ENCODE results near the gene REM2. TPM values are rescaled to one million over a fixed set of nuclear protein-coding genes. Genes with fewer than 3 reads are reported as not detected.
"Not testable (repeated sequence)": the region's sequence is repeated elsewhere in the genome, so short reads cannot be mapped to it uniquely, and the experiment has no call there.

The REM2 gene
- total RNA-seq, 1 experiment from 2014 or later = 1.2 TPM

GRCh38 chr14:22856428-22856827, 26.6 kb upstream of the REM2 start:
- Mint-ChIP-seq H3K4me1 (peaks cover 4% of the 10 kb centered on the region in 2 experiments), H3K27me3 (ENCODE audit: low read depth) (no peaks in the 10 kb centered on the region), H3K36me3 (ENCODE audit: insufficient read depth in 1 of 3, low read depth in 3 of 3) (no peaks in the 10 kb centered on the region), H3K27ac (no peak overlapping the region), H3K9me3 (peaks cover 0 to 3% of the 10 kb centered on the region in 2 experiments; a peak in 2 of 5 replicates), H3K4me3 (no peak overlapping the region)
- Histone ChIP-seq H3K27ac (ENCODE audit: insufficient read length, low read depth, low read length) (no peak overlapping the region), H2BK5ac (ENCODE audit: insufficient read length, low read length) (no peak overlapping the region), H2BK15ac (ENCODE audit: low read depth, low read length) (no peak overlapping the region), H3K14ac (ENCODE audit: insufficient read depth, low read length) (no peak overlapping the region), H3K4me2 (ENCODE audit: insufficient read depth, insufficient read length, low read length) (no peak overlapping the region), H2BK12ac (ENCODE audit: insufficient read length, low read depth, low read length) (no peak overlapping the region), H3K23ac (ENCODE audit: insufficient read length, low read depth, low read length) (no peak overlapping the region), H3K9me3 (ENCODE audit: control insufficient read depth, low read depth, low read length) (no peaks in the 10 kb centered on the region), H3T11ph (ENCODE audit: low read length) (no peak overlapping the region), H3K27me3 (ENCODE audit: insufficient read depth, low read length) (no peaks in the 10 kb centered on the region), H3K79me2 (ENCODE audit: insufficient read depth, low read length) (no peaks in the 10 kb centered on the region), H4K20me1 (ENCODE audit: control insufficient read depth, insufficient read depth, insufficient read length) (no peaks in the 10 kb centered on the region), H4K8ac (replicated peaks; ENCODE audit: insufficient read length, low read depth, low read length) (no peak overlapping the region), H2AK5ac (ENCODE audit: insufficient read length, low read length) (no peak overlapping the region), H2BK120ac (ENCODE audit: low read depth, low read length, poor library complexity, severe bottlenecking) (no peak overlapping the region), H3K4ac (ENCODE audit: low read depth, low read length) (no peak overlapping the region), H2BK20ac (ENCODE audit: low read depth, low read length, poor library complexity, severe bottlenecking) (no peak overlapping the region), H4K5ac (ENCODE audit: insufficient read length, low read depth, low read length) (no peak overlapping the region), H2AFZ (ENCODE audit: low read length) (no peak overlapping the region), H3K18ac (ENCODE audit: insufficient read length, low read depth, low read length) (no peak overlapping the region), H3K9ac (ENCODE audit: extremely low read depth, insufficient read length, low read length) (no peak overlapping the region), H3K23me2 (ENCODE audit: insufficient read length, low read depth, low read length, poor library complexity, severe bottlenecking) (no peaks in the 10 kb centered on the region), H3K79me1 (ENCODE audit: insufficient read depth, low read depth, low read length, poor library complexity, severe bottlenecking) (no peaks in the 10 kb centered on the region), H3K4me1 (ENCODE audit: insufficient read depth, low read length) (no peaks in the 10 kb centered on the region), H4K91ac (ENCODE audit: insufficient read length, low read depth, low read length) (no peak overlapping the region), H3K56ac (ENCODE audit: insufficient read length, low read depth, low read length) (no peak overlapping the region)
- no peak for TF ChIP-seq CTCF (conservative IDR thresholded peaks at IDR 0.05)
- WGBS (ENCODE audit: extremely low coverage, insufficient read length, low lambda C conversion rate) = no CpG with 5 or more reads among the region's 5 CpGs
- DNase-seq = no peak

GRCh38 chr14:22860377-22860776, 22.6 kb upstream of the REM2 start:
- not testable (repeated sequence) for H3K9me3 ChIP-seq (ENCODE audit: control insufficient read depth, low read depth, low read length); H3K27me3 Mint-ChIP-seq (ENCODE audit: low read depth); H3K23me2 ChIP-seq (ENCODE audit: insufficient read length, low read depth, low read length, poor library complexity, severe bottlenecking); H3K14ac ChIP-seq (ENCODE audit: insufficient read depth, low read length); H3K4me1 ChIP-seq (ENCODE audit: insufficient read depth, low read length); H3K56ac ChIP-seq (ENCODE audit: insufficient read length, low read depth, low read length); H3K79me2 ChIP-seq (ENCODE audit: insufficient read depth, low read length); H2BK5ac ChIP-seq (ENCODE audit: insufficient read length, low read length); H3K27ac ChIP-seq (ENCODE audit: insufficient read length, low read depth, low read length); H3K9me3 Mint-ChIP-seq; H4K8ac ChIP-seq (replicated peaks; ENCODE audit: insufficient read length, low read depth, low read length); H3K4me1 Mint-ChIP-seq; H2BK120ac ChIP-seq (ENCODE audit: low read depth, low read length, poor library complexity, severe bottlenecking); H2BK20ac ChIP-seq (ENCODE audit: low read depth, low read length, poor library complexity, severe bottlenecking); H3K79me1 ChIP-seq (ENCODE audit: insufficient read depth, low read depth, low read length, poor library complexity, severe bottlenecking); H2BK15ac ChIP-seq (ENCODE audit: low read depth, low read length); H3K4me2 ChIP-seq (ENCODE audit: insufficient read depth, insufficient read length, low read length); H3K23ac ChIP-seq (ENCODE audit: insufficient read length, low read depth, low read length); H4K5ac ChIP-seq (ENCODE audit: insufficient read length, low read depth, low read length); H2AFZ ChIP-seq (ENCODE audit: low read length); H4K91ac ChIP-seq (ENCODE audit: insufficient read length, low read depth, low read length); H3K27me3 ChIP-seq (ENCODE audit: insufficient read depth, low read length); DNase-seq; H2BK12ac ChIP-seq (ENCODE audit: insufficient read length, low read depth, low read length); H3K4ac ChIP-seq (ENCODE audit: low read depth, low read length); H3T11ph ChIP-seq (ENCODE audit: low read length); H3K36me3 Mint-ChIP-seq (ENCODE audit: insufficient read depth in 1 of 3, low read depth in 3 of 3); H3K4me3 Mint-ChIP-seq; H3K18ac ChIP-seq (ENCODE audit: insufficient read length, low read depth, low read length); H2AK5ac ChIP-seq (ENCODE audit: insufficient read length, low read length); H3K27ac Mint-ChIP-seq; H3K9ac ChIP-seq (ENCODE audit: extremely low read depth, insufficient read length, low read length); H4K20me1 ChIP-seq (ENCODE audit: control insufficient read depth, insufficient read depth, insufficient read length)
- no CpG with 5 or more reads among the region's 3 CpGs for WGBS (ENCODE audit: extremely low coverage, insufficient read length, low lambda C conversion rate)
